Smooth muscle cell (in vitro differentiated cells): ENCODE data around the gene KCTD4. TPM values are rescaled to one million over a fixed set of nuclear protein-coding genes. Genes with fewer than 3 reads are reported as not detected.

ENCODE experiments used
- DNase-seq: peaks from one replicate; lab custom pipeline; 2025; ENCODE audit not compliant: unreplicated experiment; lab: John Stamatoyannopoulos, UW
- H2AFZ ChIP-seq: fragments of 200-600 bp; sonication (generic); 2 replicates; pipeline ENCODE4 v1.6.0; 2016; ENCODE audit warnings: antibody characterized with exemption, low read depth, mild to moderate bottlenecking
- H3F3A ChIP-seq: fragments of 200-600 bp; sonication (generic); 2 replicates; pipeline ENCODE4 v1.6.0; 2017; ENCODE audit warnings: antibody characterized with exemption, low read depth
- H3K27ac ChIP-seq: fragments of 200-600 bp; sonication (generic); 2 replicates; pipeline ENCODE4 v1.5.1; 2016; ENCODE audit warnings: low read depth, mild to moderate bottlenecking
- H3K27me3 ChIP-seq: fragments of 200-600 bp; sonication (generic); 2 replicates; pipeline ENCODE4 v1.6.1; 2016; ENCODE audit warnings: low read depth, mild to moderate bottlenecking
- H3K36me3 ChIP-seq: fragments of 200-600 bp; sonication (generic); 2 replicates; pipeline ENCODE4 v1.5.1; 2016; ENCODE audit warnings: low read depth
- H3K4me1 ChIP-seq: fragments of 200-600 bp; sonication (generic); 2 replicates; pipeline ENCODE4 v1.5.1; 2016; ENCODE audit warnings: low read depth
- H3K4me2 ChIP-seq: fragments of 200-600 bp; sonication (generic); 2 replicates; pipeline ENCODE4 v1.6.0; 2016; ENCODE audit warnings: mild to moderate bottlenecking
- H3K4me3 ChIP-seq: fragments of 200-600 bp; sonication (generic); 2 replicates; pipeline ENCODE4 v1.5.1; 2016; ENCODE audit warnings: mild to moderate bottlenecking
- H3K79me2 ChIP-seq: fragments of 200-600 bp; sonication (generic); 2 replicates; pipeline ENCODE4 v1.6.0; 2016; ENCODE audit warnings: low read depth, mild to moderate bottlenecking
- H3K9ac ChIP-seq: fragments of 200-600 bp; sonication (generic); 2 replicates; pipeline ENCODE4 v1.6.0; 2016; ENCODE audit warnings: low read depth
- H3K9me3 ChIP-seq: fragments of 200-600 bp; sonication (generic); replicated peaks from 2 replicates; pipeline ENCODE4 v1.5.1; 2016; ENCODE audit warnings: low read depth
- H4K20me1 ChIP-seq: fragments of 200-600 bp; sonication (generic); 2 replicates; pipeline ENCODE4 v1.6.0; 2016; ENCODE audit warnings: low read depth
- CTCF ChIP-seq: fragments of 200-600 bp; sonication (generic); IDR thresholded peaks from 2 replicates; pipeline ENCODE4 v1.5.1; 2017; ENCODE audit warnings: borderline replicate concordance, mild to moderate bottlenecking, antibody characterized with exemption; ENCODE audit not compliant: insufficient read depth, poor library complexity, severe bottlenecking
- WGBS: methylation state at CpG from one replicate; pipeline ENCODE4 v1.1.7; 2016; ENCODE audit warnings: low lambda C conversion rate; 5-methylcytosine and 5-hydroxymethylcytosine counted together
- polyA plus RNA-seq: library from polyadenylated mRNA; unstranded; fragments of >200 nt; fragmentation: Nextera tagmentation; extraction: Ambion mirVana; gene quantifications from 2 replicates; pipeline ENCODE4 v1.2.1, GENCODE V29; 2016
- total RNA-seq: library from RNA; depleted of rRNA; stranded (reverse); fragments of >200 nt; gene quantifications from 2 replicates; pipeline ENCODE4 v1.2.3, GENCODE V29; 2014

The KCTD4 gene
- total and polyA plus RNA-seq, 2 experiments from 2014 or later = not detected

- Histone ChIP-seq H3K4me2 (no peak overlapping the region), H3F3A (no peaks in the 10 kb centered on the region), H3K36me3 (no peaks in the 10 kb centered on the region), H3K9me3 (no peaks in the 10 kb centered on the region), H3K4me1 (no peaks in the 10 kb centered on the region), H3K27ac (no peak overlapping the region), H3K4me3 (no peak overlapping the region), H3K27me3 (no peaks in the 10 kb centered on the region), H3K9ac (no peak overlapping the region), H3K79me2 (no peaks in the 10 kb centered on the region), H4K20me1 (no peaks in the 10 kb centered on the region), H2AFZ (no peak overlapping the region)
- no peak for TF ChIP-seq CTCF
- WGBS = 97% methylated on average over 2 of the region's 2 CpGs
- DNase-seq = no peak
Observed at GRCh38 chr13:45185286-45185685, 15.6 kb downstream of the KCTD4 start.

GRCh38 chr13:45184693-45185092, 16.2 kb downstream of the KCTD4 start:
- H2AFZ ChIP-seq = no peak overlapping the region
- no peak for DNase-seq
- no peaks in the 10 kb centered on the region for H3K4me1 ChIP-seq
- TF ChIP-seq CTCF = no peak
- H3K9ac ChIP-seq = no peak overlapping the region
- no peak overlapping the region for H3K4me3 ChIP-seq
- 97% methylated on average over 5 of the region's 5 CpGs for WGBS
- no peaks in the 10 kb centered on the region for H3F3A ChIP-seq
- H3K27ac ChIP-seq = no peak overlapping the region
- H4K20me1 ChIP-seq = no peaks in the 10 kb centered on the region
- H3K79me2 ChIP-seq = peaks cover 2% of the 10 kb centered on the region
- no peaks in the 10 kb centered on the region for H3K9me3 ChIP-seq
- H3K36me3 ChIP-seq = no peaks in the 10 kb centered on the region
- H3K27me3 ChIP-seq = no peaks in the 10 kb centered on the region
- H3K4me2 ChIP-seq = no peak overlapping the region

GRCh38 chr13:45180713-45181601, 19.9 kb downstream of the KCTD4 start:
- Histone ChIP-seq H3K4me3 (no peak overlapping the region), H3F3A (no peaks in the 10 kb centered on the region), H3K9ac (no peak overlapping the region), H3K79me2 (peaks cover 7% of the 10 kb centered on the region), H3K36me3 (no peaks in the 10 kb centered on the region), H3K27ac (peak overlapping the region; percentile 22), H3K4me1 (peaks cover 5% of the 10 kb centered on the region), H4K20me1 (no peaks in the 10 kb centered on the region), H3K9me3 (no peaks in the 10 kb centered on the region), H3K4me2 (no peak overlapping the region), H2AFZ (no peak overlapping the region), H3K27me3 (no peaks in the 10 kb centered on the region)
- 96% methylated on average over 7 of the region's 7 CpGs for WGBS
- TF ChIP-seq CTCF = no peak
- no peak for DNase-seq

- Histone ChIP-seq H3K9ac (no peak overlapping the region), H3K9me3 (no peaks in the 10 kb centered on the region), H3K36me3 (no peaks in the 10 kb centered on the region), H3K27ac (no peak overlapping the region), H2AFZ (no peak overlapping the region), H3K4me1 (peaks cover 5% of the 10 kb centered on the region), H4K20me1 (no peaks in the 10 kb centered on the region), H3F3A (no peaks in the 10 kb centered on the region), H3K4me2 (no peak overlapping the region), H3K4me3 (no peak overlapping the region), H3K27me3 (no peaks in the 10 kb centered on the region), H3K79me2 (peaks cover 7% of the 10 kb centered on the region)
- DNase-seq = no peak
- no peak for TF ChIP-seq CTCF
- 95% methylated on average over 3 of the region's 3 CpGs for WGBS
Observed at GRCh38 chr13:45180303-45180702, 20.5 kb downstream of the KCTD4 start.
